A549 (cell line): ENCODE measurements around the gene LRRC72. TPM values are rescaled to one million over a fixed set of nuclear protein-coding genes. Genes with fewer than 3 reads are reported as not detected.
"Not testable (repeated sequence)": the region's sequence is repeated elsewhere in the genome, so short reads cannot be mapped to it uniquely, and the experiment has no call there.

Experiments used
- ATAC-seq, 2 experiments: fragments of 200-7000 bp in 1 of 2; fragments of >200 bp in 1 of 2; cut with Nextera tagmentation in 1 of 2; cut with Tn5 transposase in 1 of 2; 3 replicates each; pipeline versions ENCODE4 v1.8.0 to v1.9.1; 2018 to 2020; ENCODE audit warnings: mild to moderate bottlenecking in 1 of 2, moderate library complexity in 1 of 2
- CTCF ChIA-PET: fragments of 300-600 bp; sonication (Branson Sonifier 250); formaldehyde crosslinking; extraction: SDS; loops from one replicate; lab custom pipeline; 2021; ENCODE audit warnings: antibody characterized with exemption, inconsistent platforms; lab: Yijun Ruan, JAX
- POLR2A ChIA-PET: fragments of 350-600 bp; formaldehyde crosslinking; extraction: SDS; loops from one replicate; lab custom pipeline; 2021; ENCODE audit warnings: antibody characterized with exemption, inconsistent platforms; lab: Yijun Ruan, JAX
- DNase-seq, 2 experiments: peaks; one replicate each; pipeline versions ENCODE4 v3.0.0 to v3.0.0-alpha.2; 2011 to 2016; ENCODE audit warnings: low read depth in 1 of 2, low spot score in 1 of 2
- FAIRE-seq: peaks from 2 replicates; lab custom pipeline; 2011; peaks lifted over from hg19 to GRCh38; lab: Jason Lieb, UNC
- H3K27ac ChIP-seq, 2 experiments: fragments of >200 bp; sonication (Bioruptor Twin); formaldehyde crosslinking; 3 replicates each; pipeline ENCODE4 v1.5.1; 2016 to 2017
- H3K4me1 ChIP-seq: fragments of >200 bp; sonication (Bioruptor Twin); formaldehyde crosslinking; 3 replicates; pipeline ENCODE4 v1.6.1; 2016
- H3K4me2 ChIP-seq: fragments of >200 bp; sonication (Bioruptor Twin); formaldehyde crosslinking; 3 replicates; pipeline ENCODE4 v1.6.1; 2016
- H3K4me3 ChIP-seq: fragments of >200 bp; sonication (Bioruptor Twin); formaldehyde crosslinking; 3 replicates; pipeline ENCODE4 v1.5.1; 2016
- H3K9me3 ChIP-seq: fragments of >200 bp; sonication (Bioruptor Twin); formaldehyde crosslinking; 3 replicates; pipeline ENCODE4 v1.6.1; 2016
- BHLHE40 ChIP-seq: IDR thresholded peaks from 2 replicates; pipeline ENCODE4 v1.6.1; 2012; ENCODE audit warnings: low read depth, low read length, inconsistent platforms
- HDAC2 ChIP-seq: fragments of 200-600 bp; sonication (generic); IDR thresholded peaks from 2 replicates; pipeline ENCODE4 v1.6.1; 2016
- JUNB ChIP-seq: fragments of >200 bp; sonication (Bioruptor Twin); formaldehyde crosslinking; IDR thresholded peaks from 2 replicates; pipeline ENCODE4 v1.6.1; 2016
- KDM1A ChIP-seq: fragments of 200-600 bp; sonication (generic); IDR thresholded peaks from 2 replicates; pipeline ENCODE4 v1.6.1; 2016; ENCODE audit warnings: low read depth, mild to moderate bottlenecking
- NFE2L2 ChIP-seq: fragments of 150-350 bp; conservative IDR thresholded peaks from 2 replicates; pipeline ENCODE4 v1.6.1; 2014; ENCODE audit warnings: low read length
- NPAS2 ChIP-seq: fragments of 250-450 bp; sonication (Bioruptor Pico); IDR thresholded peaks from 2 replicates; pipeline ENCODE4 v1.8.0; 2022; ENCODE audit warnings: mild to moderate bottlenecking, moderate library complexity, borderline replicate concordance
- POLR2AphosphoS2 ChIP-seq: conservative IDR thresholded peaks from 2 replicates; pipeline ENCODE4 v1.6.1; 2012; ENCODE audit warnings: low read length, improper control_type of control experiment, inconsistent platforms
- RAD21 ChIP-seq, 2 experiments: fragments of >200 bp in 1 of 2; sonication (Bioruptor Twin) in 1 of 2; formaldehyde crosslinking in 1 of 2; IDR thresholded peaks in 1 of 2; conservative IDR thresholded peaks in 1 of 2; 2 replicates in 1 of 2; 3 replicates in 1 of 2; pipeline ENCODE4 v1.6.1; 2012 to 2018; ENCODE audit warnings: inconsistent platforms in 1 of 2
- RCOR1 ChIP-seq: fragments of 150-350 bp; IDR thresholded peaks from 2 replicates; pipeline ENCODE4 v1.6.1; 2014; ENCODE audit warnings: antibody characterized with exemption, low read length, low read depth
- RFX5 ChIP-seq: fragments of 450-650 bp; IDR thresholded peaks from 2 replicates; pipeline ENCODE4 v1.7.1; 2014; ENCODE audit warnings: antibody characterized with exemption, mild to moderate bottlenecking, moderate library complexity
- TFCP2L1 ChIP-seq: fragments of 250-450 bp; sonication (Bioruptor Pico); IDR thresholded peaks from 2 replicates; pipeline ENCODE4 v1.5.0; 2021; ENCODE audit warnings: mild to moderate bottlenecking
- ZNF302 ChIP-seq: fragments of 250-450 bp; sonication (Bioruptor Pico); IDR thresholded peaks from 2 replicates; pipeline ENCODE4 v1.9.0; 2021; ENCODE audit warnings: inconsistent platforms, mild to moderate bottlenecking, moderate library complexity
- ZSCAN20 ChIP-seq: fragments of 250-450 bp; sonication (Bioruptor Pico); IDR thresholded peaks from 2 replicates; pipeline ENCODE4 v1.8.0; 2022; ENCODE audit warnings: mild to moderate bottlenecking, moderate library complexity
- WGBS: methylation state at CpG from one replicate; pipeline ENCODE4 v1.1.6; 2017; ENCODE audit errors: missing lambda C conversion rate; 5-methylcytosine and 5-hydroxymethylcytosine counted together
- polyA plus RNA-seq, 4 experiments: library from polyadenylated mRNA; depleted of rRNA in 3 of 4; stranded (reverse); fragments of >200 nt; fragmentation: RNase III in 1 of 4; extraction: RNeasy Plus Mini Kit Qiagen cat#74134 plus additional on column Dnase treatment in 1 of 4; gene quantifications; 2 replicates in 3 of 4; 3 replicates in 1 of 4; pipeline ENCODE4 v1.2.3, GENCODE V29; 2011 to 2017
- TF ChIP-seq, protein P1 (sequence below): IDR thresholded peaks from 2 replicates; pipeline ENCODE4 v1.6.1; 2012
- TF ChIP-seq, protein P2 (sequence below): fragments of 150-350 bp; IDR thresholded peaks from 2 replicates; pipeline ENCODE4 v1.6.1; 2014; ENCODE audit warnings: low read depth, mild to moderate bottlenecking, low read length
- TF ChIP-seq, protein P3 (sequence below): fragments of 450-650 bp; IDR thresholded peaks from 2 replicates; pipeline ENCODE4 v1.6.1; 2014; ENCODE audit warnings: antibody characterized with exemption

The LRRC72 gene
- polyA plus RNA-seq, 2 of the 4 experiments (the other 2 are of a cell fraction) = not detected

DNA sequence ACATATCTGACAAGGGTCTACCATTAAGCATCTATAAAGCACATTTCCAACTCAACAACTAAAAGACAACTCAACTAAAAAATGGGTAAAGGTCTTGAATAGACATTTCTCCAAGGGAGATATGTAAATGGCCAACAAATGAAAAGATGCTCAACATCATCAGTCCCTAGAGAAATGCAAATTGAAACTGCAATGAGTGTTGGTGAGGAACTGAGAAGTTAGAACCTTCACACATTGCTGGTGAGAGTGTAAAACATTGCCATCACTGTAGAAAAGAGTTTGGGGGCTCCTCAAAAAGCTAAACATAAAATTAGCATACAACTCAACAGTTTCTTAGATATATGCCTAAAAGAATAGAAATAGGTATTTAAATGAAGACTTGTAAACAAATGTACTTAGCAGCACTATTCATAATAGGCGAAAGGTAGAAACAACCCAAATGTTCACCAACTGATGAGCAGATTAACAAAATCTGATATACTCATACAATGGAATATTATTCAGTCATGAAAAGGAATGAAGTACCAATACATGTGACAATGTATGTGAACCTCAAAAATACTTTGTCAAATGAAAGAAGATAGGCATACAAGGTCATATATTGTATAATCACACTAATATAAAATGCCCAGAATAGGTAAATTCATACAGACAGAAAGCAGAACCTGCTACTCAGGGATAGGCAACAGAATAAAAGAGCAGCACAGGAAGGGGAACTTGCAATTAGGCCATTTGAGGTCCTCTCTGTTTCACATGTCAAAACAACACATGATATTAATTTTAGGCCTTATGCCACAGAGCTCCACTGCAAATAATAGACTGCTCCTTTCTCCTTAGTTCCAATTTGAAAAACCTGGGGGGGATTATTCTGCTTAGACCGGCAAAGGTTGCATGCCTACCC lies 10.6 kb upstream of the LRRC72 start:
- DNase-seq (no peak), FAIRE-seq (no peak), ATAC-seq (no peak)
- 36% methylated on average over 2 of the region's 2 CpGs for WGBS
- POLR2A ChIA-PET = no interaction called here
- Histone ChIP-seq H3K4me1 (no peaks in the 10 kb centered on the region), H3K4me3 (no peak overlapping the region), H3K27ac (no peak overlapping the region), H3K9me3 (no peaks in the 10 kb centered on the region), H3K4me2 (no peak overlapping the region)
- CTCF ChIA-PET = no interaction called here
- TF ChIP-seq ZNF302 (CRISPR knock-in tag) = no peak
- TF ChIP-seq, protein P1, sequence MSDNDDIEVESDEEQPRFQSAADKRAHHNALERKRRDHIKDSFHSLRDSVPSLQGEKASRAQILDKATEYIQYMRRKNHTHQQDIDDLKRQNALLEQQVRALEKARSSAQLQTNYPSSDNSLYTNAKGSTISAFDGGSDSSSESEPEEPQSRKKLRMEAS = no peak
- TF ChIP-seq POLR2AphosphoS2 = no peak
- TF ChIP-seq, protein P2, sequence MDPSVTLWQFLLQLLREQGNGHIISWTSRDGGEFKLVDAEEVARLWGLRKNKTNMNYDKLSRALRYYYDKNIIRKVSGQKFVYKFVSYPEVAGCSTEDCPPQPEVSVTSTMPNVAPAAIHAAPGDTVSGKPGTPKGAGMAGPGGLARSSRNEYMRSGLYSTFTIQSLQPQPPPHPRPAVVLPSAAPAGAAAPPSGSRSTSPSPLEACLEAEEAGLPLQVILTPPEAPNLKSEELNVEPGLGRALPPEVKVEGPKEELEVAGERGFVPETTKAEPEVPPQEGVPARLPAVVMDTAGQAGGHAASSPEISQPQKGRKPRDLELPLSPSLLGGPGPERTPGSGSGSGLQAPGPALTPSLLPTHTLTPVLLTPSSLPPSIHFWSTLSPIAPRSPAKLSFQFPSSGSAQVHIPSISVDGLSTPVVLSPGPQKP = no peak

DNA sequence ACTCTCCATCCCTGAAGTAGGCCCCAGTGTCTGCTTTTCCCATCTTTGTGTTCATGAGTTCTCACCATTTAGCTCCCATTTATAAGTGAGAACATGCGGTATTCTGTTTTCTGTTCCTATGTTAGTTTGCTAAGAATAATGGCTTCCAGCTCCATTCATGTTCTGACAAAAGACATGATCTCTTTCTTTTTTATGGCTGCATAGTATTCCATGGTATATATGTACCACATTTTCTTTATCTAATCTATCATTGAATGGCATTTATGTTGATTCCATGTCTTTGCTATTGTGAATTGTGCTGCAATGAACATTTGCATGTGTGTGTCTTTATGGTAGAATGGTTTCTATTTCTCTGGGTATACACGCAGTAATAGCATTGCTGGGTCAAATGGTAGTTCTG lies 6.6 kb upstream of the LRRC72 start:
- peak; percentile 32 for FAIRE-seq
- POLR2A ChIA-PET, DNase-seq, H3K27ac ChIP-seq, ATAC-seq, H3K9me3 ChIP-seq, H3K4me3 ChIP-seq, H3K4me2 ChIP-seq, H3K4me1 ChIP-seq: not testable (repeated sequence)
- CTCF ChIA-PET = interaction anchor here (1.3 kb wide), 1 partner anchor 14 kb away, joined by 3 read pairs; no protein-coding TSS in a partner anchor
- 30% methylated on average over 2 of the region's 2 CpGs for WGBS

DNA sequence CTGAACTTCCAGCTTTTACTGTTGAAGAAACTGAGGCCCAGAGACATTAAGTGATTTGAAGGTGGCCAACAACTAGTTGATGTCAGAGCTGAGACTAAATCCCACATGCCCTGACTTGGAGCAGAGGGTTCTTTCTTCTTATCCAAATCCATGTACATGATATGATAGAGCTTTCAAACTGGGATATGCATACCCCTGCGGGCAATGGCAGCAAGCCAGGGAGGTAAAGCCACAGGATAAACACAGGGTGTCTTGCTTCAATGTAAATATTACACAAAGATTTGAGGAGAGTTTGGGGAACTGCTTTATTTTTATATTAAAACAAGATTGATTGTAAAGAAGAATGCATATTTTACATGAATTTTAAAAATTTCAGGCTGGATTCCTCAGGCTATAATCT lies 2.3 kb upstream of the LRRC72 start:
- POLR2A ChIA-PET = no interaction called here
- H3K4me1 ChIP-seq = no peaks in the 10 kb centered on the region
- WGBS = 0% methylated on average over 1 of the region's 1 CpG
- no peak overlapping the region for H3K4me3 ChIP-seq
- ATAC-seq (no peak), FAIRE-seq (no peak), DNase-seq (no peak)
- H3K9me3 ChIP-seq = no peaks in the 10 kb centered on the region
- H3K4me2 ChIP-seq = no peak overlapping the region
- no peak overlapping the region for H3K27ac ChIP-seq
- CTCF ChIA-PET = no interaction called here
- TF ChIP-seq KDM1A (no peak), RAD21 (conservative IDR thresholded peaks at IDR 0.05 in 1 of 2, IDR thresholded peaks at IDR 0.05 in 1 of 2) (no peak), JUNB (no peak), RCOR1 (no peak), NFE2L2 (no peak), BHLHE40 (no peak), HDAC2 (no peak), TFCP2L1 (CRISPR knock-in tag) (no peak), NPAS2 (CRISPR knock-in tag) (no peak), ZSCAN20 (CRISPR knock-in tag) (no peak), RFX5 (no peak), ZNF302 (CRISPR knock-in tag) (no peak)
- TF ChIP-seq, protein P3, sequence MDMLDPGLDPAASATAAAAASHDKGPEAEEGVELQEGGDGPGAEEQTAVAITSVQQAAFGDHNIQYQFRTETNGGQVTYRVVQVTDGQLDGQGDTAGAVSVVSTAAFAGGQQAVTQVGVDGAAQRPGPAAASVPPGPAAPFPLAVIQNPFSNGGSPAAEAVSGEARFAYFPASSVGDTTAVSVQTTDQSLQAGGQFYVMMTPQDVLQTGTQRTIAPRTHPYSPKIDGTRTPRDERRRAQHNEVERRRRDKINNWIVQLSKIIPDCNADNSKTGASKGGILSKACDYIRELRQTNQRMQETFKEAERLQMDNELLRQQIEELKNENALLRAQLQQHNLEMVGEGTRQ = no peak
- TF ChIP-seq, protein P2 = no peak

DNA sequence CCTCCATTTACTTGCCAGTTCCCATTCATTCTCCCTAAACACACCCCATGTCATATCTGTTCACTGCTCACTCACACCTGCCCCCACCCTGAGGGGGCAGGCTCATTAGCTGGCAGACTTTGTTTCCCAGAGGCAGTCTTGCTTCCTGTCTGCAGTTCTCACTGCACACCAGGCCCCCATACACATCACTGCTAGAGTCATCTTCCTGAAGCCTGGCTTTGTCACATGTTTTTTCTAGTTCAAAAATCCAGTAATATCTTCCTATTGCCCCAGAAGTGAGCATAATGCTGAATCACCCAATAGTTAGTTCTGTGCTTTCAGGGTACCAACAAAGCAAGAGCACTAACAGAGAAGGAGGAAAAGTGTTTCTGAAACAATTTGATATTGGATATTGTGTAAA lies 1.9 kb downstream of the LRRC72 start:
- POLR2A ChIA-PET = no interaction called here
- CTCF ChIA-PET = no interaction called here

More for the DNA sequence above, 1.9 kb downstream of the LRRC72 start:
- ATAC-seq (no peak), FAIRE-seq (no peak), DNase-seq (no peak)
- no peak for TF ChIP-seq RCOR1
- Histone ChIP-seq H3K4me2 (no peak overlapping the region), H3K9me3 (no peaks in the 10 kb centered on the region), H3K4me3 (no peak overlapping the region), H3K4me1 (no peaks in the 10 kb centered on the region), H3K27ac (no peak overlapping the region)
